Measurements from ENCODE around the gene FLYWCH2.
"Not testable (repeated sequence)": the region's sequence is repeated elsewhere in the genome, so short reads cannot be mapped to it uniquely, and the experiment has no call there.

The FLYWCH2 gene

DNA sequence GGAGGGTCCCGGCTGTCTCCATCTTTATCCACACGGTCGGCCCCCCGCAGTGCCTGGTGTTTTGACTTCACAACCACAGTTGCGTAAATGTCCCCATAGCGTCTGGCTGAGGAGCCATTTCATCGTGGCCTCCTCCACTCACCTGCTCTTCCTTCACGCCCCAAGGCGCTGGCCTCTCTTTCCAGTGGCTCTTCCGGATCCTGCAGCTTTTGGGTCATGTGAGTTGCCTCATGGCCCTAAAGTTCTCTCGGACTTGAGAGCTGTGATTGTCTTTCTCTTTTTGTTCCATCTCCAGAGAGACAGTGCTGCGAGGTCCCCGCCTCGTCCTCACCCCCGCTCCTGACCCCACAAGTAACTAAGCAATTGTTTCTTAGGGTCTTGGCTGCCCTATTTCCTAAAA is 51.4 kb downstream of the FLYWCH2 start:
- Histone ChIP-seq H3K27me3 (ENCODE audit: low read depth, low read length) (no peaks in the 10 kb centered on the region), H3K9me3 (ENCODE audit: control insufficient read depth in 1 of 2, low read length in 2 of 2) (no peaks in the 10 kb centered on the region), H3K36me3 (ENCODE audit: control insufficient read depth in 1 of 2, insufficient read depth in 2 of 2, low read length in 2 of 2) (peaks cover 10 to 79% of the 10 kb centered on the region in 2 donors), H3K4me1 (ENCODE audit: control insufficient read depth in 1 of 2, insufficient read depth in 2 of 2, low read length in 2 of 2) (no peaks in the 10 kb centered on the region), H3K4me3 (ENCODE audit: low read depth in 1 of 2, low read length in 2 of 2) (no peak overlapping the region), H3K27ac (ENCODE audit: low read length) (no peak overlapping the region)

DNA sequence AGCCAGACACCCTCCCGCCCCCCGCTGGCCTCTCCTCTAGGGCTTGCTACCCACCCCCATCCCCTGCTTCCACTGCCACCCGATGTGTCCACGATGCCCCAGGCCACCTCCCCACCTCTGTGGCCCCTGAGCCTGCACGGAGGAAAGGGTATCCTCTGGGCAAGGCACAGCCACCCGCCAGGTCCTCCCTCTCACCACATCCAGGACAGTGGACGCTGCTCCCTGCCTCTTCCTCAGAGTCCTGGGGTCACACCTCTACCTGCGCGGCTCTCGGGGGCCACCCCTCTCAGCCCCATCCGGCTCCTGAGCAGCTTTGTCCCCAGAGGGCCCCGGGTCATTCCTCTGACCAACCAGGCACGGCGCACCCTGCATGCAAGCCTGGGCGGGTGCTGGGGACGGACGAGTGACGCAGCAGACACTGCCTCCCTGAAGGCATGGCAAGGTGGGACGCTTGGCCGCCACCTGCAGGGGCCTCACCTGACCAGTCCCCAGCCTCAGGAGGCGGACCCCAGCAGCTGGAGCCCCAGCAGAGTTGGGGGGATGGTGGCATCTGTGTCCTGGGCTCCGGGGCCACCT is 53.5 kb downstream of the FLYWCH2 start:
- Histone ChIP-seq H3K4me3 (ENCODE audit: low read depth in 1 of 2, low read length in 2 of 2) (no peak overlapping the region), H3K9me3 (ENCODE audit: control insufficient read depth in 1 of 2, low read length in 2 of 2) (no peaks in the 10 kb centered on the region), H3K27me3 (ENCODE audit: low read depth, low read length) (no peaks in the 10 kb centered on the region), H3K4me1 (ENCODE audit: control insufficient read depth in 1 of 2, insufficient read depth in 2 of 2, low read length in 2 of 2) (no peaks in the 10 kb centered on the region), H3K27ac (ENCODE audit: low read length) (no peak overlapping the region), H3K36me3 (ENCODE audit: control insufficient read depth in 1 of 2, insufficient read depth in 2 of 2, low read length in 2 of 2) (peaks cover 12 to 86% of the 10 kb centered on the region in 2 donors)

DNA sequence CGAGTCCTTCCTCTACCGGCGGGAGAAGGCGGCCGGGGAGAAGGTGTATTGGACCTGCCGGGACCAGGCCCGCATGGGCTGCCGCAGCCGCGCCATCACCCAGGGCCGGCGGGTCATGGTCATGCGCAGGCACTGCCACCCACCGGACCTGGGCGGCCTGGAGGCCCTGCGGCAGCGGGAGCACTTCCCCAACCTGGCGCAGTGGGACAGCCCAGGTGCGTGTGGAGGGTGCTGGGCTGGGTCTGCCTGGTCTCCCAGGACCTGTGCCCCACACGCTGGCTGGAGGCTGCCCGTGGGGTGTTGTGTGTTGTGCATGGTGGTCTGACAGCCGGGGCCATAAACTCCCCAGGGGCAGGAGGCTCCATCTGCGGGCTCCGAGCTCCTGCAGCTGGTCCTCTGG is 54.2 kb downstream of the FLYWCH2 start:
- no peaks in the 10 kb centered on the region for H3K4me1 ChIP-seq (ENCODE audit: control insufficient read depth in 1 of 2, insufficient read depth in 2 of 2, low read length in 2 of 2)
- H3K27me3 ChIP-seq (ENCODE audit: low read depth, low read length): no peaks in the 10 kb centered on the region
- no peaks in the 10 kb centered on the region for H3K9me3 ChIP-seq (ENCODE audit: control insufficient read depth in 1 of 2, low read length in 2 of 2)
- H3K27ac ChIP-seq (ENCODE audit: low read length): no peak overlapping the region
- peaks cover 12 to 87% of the 10 kb centered on the region in 2 donors for H3K36me3 ChIP-seq (ENCODE audit: control insufficient read depth in 1 of 2, insufficient read depth in 2 of 2, low read length in 2 of 2)
- H3K4me3 ChIP-seq (ENCODE audit: low read depth in 1 of 2, low read length in 2 of 2): no peak overlapping the region

DNA sequence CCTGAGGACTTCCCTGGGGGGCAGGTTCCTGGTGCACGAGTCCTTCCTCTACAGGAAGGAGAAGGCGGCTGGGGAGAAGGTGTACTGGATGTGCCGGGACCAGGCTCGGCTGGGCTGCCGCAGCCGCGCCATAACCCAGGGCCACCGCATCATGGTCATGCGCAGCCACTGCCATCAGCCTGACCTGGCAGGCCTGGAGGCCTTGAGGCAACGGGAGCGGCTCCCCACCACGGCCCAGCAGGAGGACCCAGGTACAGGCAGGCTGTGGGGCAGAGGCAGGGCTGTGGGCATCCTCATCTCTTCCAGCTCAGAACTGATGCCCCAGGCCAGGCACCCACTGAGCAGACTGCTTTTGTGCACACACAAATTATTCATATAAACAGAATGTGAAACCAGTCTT is 55.2 kb downstream of the FLYWCH2 start:
- peaks cover 16 to 82% of the 10 kb centered on the region in 2 donors for H3K36me3 ChIP-seq (ENCODE audit: control insufficient read depth in 1 of 2, insufficient read depth in 2 of 2, low read length in 2 of 2)

DNA sequence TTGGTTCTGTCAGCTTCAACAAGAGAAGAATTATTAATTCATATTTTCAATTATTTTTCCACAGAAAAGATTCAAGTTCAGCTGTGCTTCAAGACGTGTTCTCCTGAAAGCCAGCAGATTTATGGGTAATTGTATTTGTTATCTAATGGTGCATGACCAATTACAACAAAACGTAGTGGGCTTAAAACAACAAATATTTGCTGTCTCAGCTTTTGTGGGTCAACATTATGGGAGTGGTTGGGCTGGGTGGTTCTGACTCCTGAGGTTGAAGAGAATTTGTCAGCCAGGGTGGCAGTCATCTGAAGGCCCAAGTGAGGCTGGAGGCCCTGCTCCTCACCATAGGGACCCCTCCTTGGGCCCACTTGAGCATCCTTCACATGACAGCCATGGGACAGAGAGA is 57.0 kb downstream of the FLYWCH2 start:
- peaks cover 14 to 73% of the 10 kb centered on the region in 2 donors for H3K36me3 ChIP-seq (ENCODE audit: control insufficient read depth in 1 of 2, insufficient read depth in 2 of 2, low read length in 2 of 2)

More for the DNA sequence above, 55.2 kb downstream of the FLYWCH2 start:
- no peaks in the 10 kb centered on the region for H3K4me1 ChIP-seq (ENCODE audit: control insufficient read depth in 1 of 2, insufficient read depth in 2 of 2, low read length in 2 of 2)
- H3K27me3 ChIP-seq (ENCODE audit: low read depth, low read length): no peaks in the 10 kb centered on the region
- no peak overlapping the region for H3K27ac ChIP-seq (ENCODE audit: low read length)
- no peaks in the 10 kb centered on the region for H3K9me3 ChIP-seq (ENCODE audit: control insufficient read depth in 1 of 2, low read length in 2 of 2)
- H3K4me3 ChIP-seq (ENCODE audit: low read depth in 1 of 2, low read length in 2 of 2): no peak overlapping the region

DNA sequence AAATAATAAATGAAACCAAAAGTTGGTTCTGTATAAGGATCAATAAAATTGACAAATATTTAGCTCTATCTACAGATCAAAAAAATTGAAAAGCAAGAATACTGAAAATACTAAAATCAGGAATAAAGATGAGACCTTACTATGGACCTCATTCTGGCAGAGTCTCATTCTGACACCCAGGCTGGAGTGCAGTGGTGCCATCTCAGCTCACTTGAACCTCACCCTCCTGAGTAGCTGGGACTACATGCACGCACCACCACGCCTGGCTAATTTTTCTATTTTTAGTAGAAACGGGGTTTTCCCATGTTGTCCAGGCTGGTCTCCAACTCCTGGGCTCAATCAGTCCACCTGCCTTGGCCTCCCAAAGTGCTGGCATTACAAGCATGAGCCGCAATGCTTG is 59.0 kb downstream of the FLYWCH2 start:
- Histone ChIP-seq H3K27ac (ENCODE audit: low read length) (no peak overlapping the region), H3K36me3 (ENCODE audit: control insufficient read depth in 1 of 2, insufficient read depth in 2 of 2, low read length in 2 of 2) (peaks cover 14 to 64% of the 10 kb centered on the region in 2 donors), H3K4me3 (ENCODE audit: low read depth in 1 of 2, low read length in 2 of 2) (no peak overlapping the region), H3K4me1 (ENCODE audit: control insufficient read depth in 1 of 2, insufficient read depth in 2 of 2, low read length in 2 of 2) (no peaks in the 10 kb centered on the region), H3K9me3 (ENCODE audit: control insufficient read depth in 1 of 2, low read length in 2 of 2) (no peaks in the 10 kb centered on the region), H3K27me3 (ENCODE audit: low read depth, low read length) (no peaks in the 10 kb centered on the region)

More for the DNA sequence above, 57.0 kb downstream of the FLYWCH2 start:
- no peaks in the 10 kb centered on the region for H3K9me3 ChIP-seq (ENCODE audit: control insufficient read depth in 1 of 2, low read length in 2 of 2)
- H3K27me3 ChIP-seq (ENCODE audit: low read depth, low read length): no peaks in the 10 kb centered on the region
- no peak overlapping the region for H3K27ac ChIP-seq (ENCODE audit: low read length)
- no peak overlapping the region for H3K4me3 ChIP-seq (ENCODE audit: low read depth in 1 of 2, low read length in 2 of 2)
- H3K4me1 ChIP-seq (ENCODE audit: control insufficient read depth in 1 of 2, insufficient read depth in 2 of 2, low read length in 2 of 2): no peaks in the 10 kb centered on the region

DNA sequence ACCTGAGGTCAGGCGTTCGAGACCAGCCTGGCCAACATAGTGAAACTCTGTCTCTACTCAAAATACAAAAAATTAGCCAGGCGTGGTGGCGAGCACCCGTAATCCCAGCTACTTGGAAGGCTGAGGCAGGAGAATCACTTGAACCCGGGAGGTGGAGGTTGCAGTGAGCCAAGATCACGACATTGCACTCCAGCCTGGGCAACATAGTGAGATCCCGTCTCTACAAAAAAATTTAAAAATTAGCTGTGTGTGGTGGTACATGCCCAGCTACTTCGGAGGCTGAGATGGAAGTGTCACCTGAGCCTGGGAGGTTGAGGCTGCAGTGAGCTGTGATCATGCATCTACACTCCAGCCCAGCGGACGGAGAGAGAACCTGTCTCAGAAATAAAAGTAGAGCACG is 60.7 kb downstream of the FLYWCH2 start:
- H3K4me3 ChIP-seq (ENCODE audit: low read depth in 1 of 2, low read length in 2 of 2); H3K4me1 ChIP-seq (ENCODE audit: control insufficient read depth in 1 of 2, insufficient read depth in 2 of 2, low read length in 2 of 2); H3K27me3 ChIP-seq (ENCODE audit: low read depth, low read length); H3K27ac ChIP-seq (ENCODE audit: low read length); H3K9me3 ChIP-seq (ENCODE audit: control insufficient read depth in 1 of 2, low read length in 2 of 2): not testable (repeated sequence)
- H3K36me3 ChIP-seq (ENCODE audit: control insufficient read depth in 1 of 2, insufficient read depth in 2 of 2, low read length in 2 of 2): peaks cover 9 to 55% of the 10 kb centered on the region in 2 donors

DNA sequence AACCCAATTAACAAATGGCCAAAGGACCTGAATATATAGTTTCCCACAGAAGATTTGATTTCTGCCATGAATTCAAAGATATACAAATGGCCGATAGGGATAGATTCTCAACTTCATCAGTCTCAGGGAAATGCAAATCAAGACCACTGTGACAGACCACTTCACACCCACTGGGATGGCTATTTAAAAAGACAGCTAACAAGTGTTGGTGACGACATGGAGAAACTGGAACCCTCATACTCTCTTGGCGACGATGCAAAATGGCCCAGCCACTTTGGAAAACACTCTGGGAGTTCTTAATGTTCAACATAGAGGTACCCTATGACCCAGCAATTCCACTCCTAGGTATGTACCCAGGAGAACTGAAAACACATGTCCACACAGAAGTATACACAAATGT is 63.6 kb downstream of the FLYWCH2 start:
- Histone ChIP-seq H3K36me3 (ENCODE audit: control insufficient read depth in 1 of 2, insufficient read depth in 2 of 2, low read length in 2 of 2) (peaks cover 5 to 42% of the 10 kb centered on the region in 2 donors), H3K27me3 (ENCODE audit: low read depth, low read length) (no peaks in the 10 kb centered on the region), H3K4me3 (ENCODE audit: low read depth in 1 of 2, low read length in 2 of 2) (no peak overlapping the region), H3K9me3 (ENCODE audit: control insufficient read depth in 1 of 2, low read length in 2 of 2) (no peaks in the 10 kb centered on the region), H3K4me1 (ENCODE audit: control insufficient read depth in 1 of 2, insufficient read depth in 2 of 2, low read length in 2 of 2) (no peaks in the 10 kb centered on the region), H3K27ac (ENCODE audit: low read length) (no peak overlapping the region)

All from muscle layer of duodenum (tissue), 2 donors.